ENCODE results near the gene PRKAG2.
A peak's percentile ranks its signal among the peaks of the same experiment; 100 is the strongest.

PRKAG2 gene

GRCh38 chr7:151781161-151781845, 95.6 kb downstream of the PRKAG2 start:
- no peak for DNase-seq

DNA sequence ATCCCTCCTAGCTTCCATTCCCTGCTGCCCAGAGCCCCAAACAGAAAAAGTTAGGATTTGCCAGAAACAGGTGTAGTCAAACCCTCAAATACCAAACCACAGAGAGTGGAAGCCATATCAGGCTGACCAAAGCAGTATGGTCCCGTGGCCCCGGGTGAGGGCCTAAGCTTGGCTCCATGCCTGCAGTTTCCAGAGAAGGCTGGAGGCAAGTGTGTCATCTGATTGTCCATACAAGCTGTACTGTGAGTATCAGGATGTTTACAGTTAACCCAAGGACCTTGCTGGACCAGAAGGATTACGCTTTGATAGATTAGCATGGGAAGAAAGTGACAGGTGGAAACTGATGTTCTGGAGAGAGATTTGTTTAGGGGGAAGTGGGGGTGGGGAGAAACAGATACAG, 96.3 kb downstream of the PRKAG2 start:
- no peak for DNase-seq

DNA sequence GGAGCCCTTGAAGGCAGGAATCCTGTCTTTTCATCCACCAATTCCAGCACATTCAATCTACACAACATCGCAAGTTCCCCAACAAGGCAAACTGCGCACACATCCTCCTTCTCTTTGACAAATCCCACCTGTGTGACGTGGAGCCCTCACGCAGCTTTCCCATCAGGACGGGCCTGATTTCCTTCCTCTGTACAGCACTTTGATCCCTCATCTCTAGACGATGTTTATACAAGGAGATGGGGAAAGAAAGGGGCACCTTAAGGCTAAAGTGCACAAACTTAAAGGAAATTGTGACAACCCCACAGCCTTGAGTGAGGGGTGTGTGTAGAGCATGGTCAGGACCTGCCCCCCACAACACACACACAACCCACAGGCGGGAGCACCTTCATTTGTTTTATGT, 97.2 kb downstream of the PRKAG2 start:
- DNase-seq, result no peak

GRCh38 chr7:151779255-151779654, 97.7 kb downstream of the PRKAG2 start:
- no peak for DNase-seq

- no peak for DNase-seq
These were observed 98.8 kb downstream of the PRKAG2 start for GRCh38 chr7:151777908-151778670.

GRCh38 chr7:151777495-151777880, 99.4 kb downstream of the PRKAG2 start:
- DNase-seq, result no peak

- DNase-seq, result no peak
These were observed 99.9 kb downstream of the PRKAG2 start for GRCh38 chr7:151776876-151777494.

DNA sequence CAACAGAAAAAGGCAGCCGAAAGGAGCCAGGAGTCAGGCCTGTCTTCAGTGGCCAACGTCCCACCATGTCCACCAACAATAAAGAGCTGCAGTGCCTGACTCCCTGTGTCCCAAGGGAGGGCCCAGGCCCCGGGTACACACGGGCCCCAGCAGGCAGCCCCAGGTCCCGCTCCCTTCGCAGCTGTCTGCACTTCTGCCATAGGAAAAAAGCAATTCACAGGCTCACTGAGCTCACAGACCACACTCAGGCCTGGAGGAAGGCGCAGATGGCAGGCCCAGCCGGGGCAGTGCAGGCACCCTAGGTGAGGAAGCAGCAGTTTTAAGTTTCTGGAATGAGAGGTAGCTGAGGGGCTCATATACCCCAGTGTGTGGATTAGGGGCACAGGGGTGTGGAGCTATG, 100.5 kb downstream of the PRKAG2 start:
- no peak for DNase-seq

DNA sequence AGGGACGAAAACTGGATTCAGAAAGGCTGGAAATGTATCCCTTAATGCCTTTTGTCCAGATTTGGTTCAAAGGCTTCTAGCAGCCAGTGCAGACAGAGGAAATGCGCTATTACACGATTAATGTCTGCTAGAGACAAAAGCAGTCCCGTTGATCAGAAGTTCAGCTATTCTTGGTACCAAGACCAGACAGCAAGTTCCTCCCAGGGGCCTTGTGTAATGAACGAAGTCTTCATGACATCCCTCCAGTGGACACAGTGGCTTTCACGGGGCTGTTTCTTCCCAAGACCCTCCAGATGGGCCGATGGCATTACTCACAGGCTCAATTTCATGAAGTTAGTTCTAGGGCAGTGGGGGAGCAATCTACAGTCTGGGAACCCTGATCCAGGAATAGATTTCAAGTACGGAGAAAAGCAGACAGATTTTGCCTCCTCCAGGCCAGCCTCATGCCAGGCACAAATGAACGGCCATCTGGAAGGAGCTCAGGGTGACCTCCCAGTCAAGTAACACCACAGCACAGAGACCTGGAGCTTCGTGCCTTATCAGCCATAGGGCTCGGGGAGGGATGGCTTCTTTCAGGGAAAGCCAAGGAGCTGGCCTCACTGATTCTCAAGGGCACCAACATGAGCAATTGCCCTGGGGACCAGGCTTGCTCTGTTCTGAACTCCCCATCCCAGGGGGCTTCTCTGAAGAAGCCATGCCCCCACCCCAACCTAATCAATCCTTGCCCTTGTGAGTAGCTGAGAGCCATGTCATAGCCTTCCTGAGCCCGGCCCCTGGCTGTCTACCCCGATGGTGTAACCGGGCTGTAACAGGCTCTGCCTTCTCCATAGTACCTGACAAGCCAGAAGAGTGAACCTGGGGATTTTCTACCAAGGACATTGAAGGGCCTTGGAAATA, 101.1 kb downstream of the PRKAG2 start:
- no peak for DNase-seq

DNA sequence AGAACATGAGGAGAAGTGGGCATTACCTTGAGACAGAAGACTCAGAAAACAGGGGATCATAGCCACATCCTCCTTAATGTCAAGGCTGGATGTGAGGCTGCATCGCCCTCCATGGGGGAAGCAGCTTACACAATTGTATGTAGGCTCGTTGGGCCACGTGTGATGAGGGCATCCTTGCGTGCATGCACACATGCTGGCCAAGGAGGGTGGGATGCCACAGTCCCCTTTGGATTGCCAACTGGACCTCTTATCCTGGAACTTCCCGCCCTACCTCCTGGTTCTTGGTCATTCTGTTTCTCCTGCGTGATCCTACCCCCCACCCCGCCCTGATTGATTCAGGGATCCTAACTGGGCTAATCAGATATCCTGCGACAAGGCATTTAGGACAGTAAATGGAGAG, 102.0 kb downstream of the PRKAG2 start:
- DNase-seq, result no peak

DNA sequence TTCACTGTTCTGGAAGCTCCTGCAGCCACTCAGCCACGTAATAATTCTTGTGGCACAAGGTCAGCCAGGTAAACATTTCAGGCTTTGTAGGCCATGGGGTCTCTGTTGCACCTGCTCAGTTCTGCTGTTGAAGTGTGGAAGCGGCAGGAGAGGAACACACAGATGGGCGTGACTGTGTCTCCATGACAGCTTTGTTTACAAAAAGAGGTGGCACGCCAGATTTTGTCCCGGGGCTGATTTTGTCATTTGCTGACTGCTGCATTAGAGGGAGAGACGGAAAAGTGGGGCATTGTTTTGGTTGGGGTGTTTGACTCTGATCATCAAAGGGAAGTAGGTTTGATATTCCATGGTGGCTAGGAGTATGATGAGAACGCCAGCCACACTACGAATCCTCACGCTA, 103.1 kb downstream of the PRKAG2 start:
- no peak for DNase-seq

GRCh38 chr7:151770232-151770631, 106.7 kb downstream of the PRKAG2 start:
- no peak for DNase-seq

GRCh38 chr7:151769188-151769821, 107.6 kb downstream of the PRKAG2 start:
- no peak for DNase-seq

- DNase-seq, result no peak
These were observed 108.1 kb downstream of the PRKAG2 start for GRCh38 chr7:151768805-151769187.

DNA sequence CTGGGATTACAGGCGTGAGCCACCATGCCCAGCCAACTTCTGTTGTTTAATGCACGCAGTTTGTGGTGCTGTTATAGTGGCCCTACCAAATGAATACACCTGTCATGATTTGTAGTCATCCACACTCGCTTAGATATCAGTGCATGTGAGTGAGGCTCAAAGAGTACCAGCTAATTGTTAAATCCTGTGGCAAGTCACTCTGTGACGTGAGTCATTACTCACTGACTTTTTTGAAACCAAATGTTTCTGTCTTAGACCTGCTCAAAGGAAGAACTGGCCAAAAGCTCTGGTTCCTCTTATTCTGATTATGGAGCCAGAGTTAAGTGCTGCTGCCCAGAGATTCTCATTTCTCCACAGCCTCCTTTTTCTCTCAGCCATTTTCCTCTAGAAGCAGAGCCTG, 109.4 kb downstream of the PRKAG2 start:
- DNase-seq, result no peak

GRCh38 chr7:151764056-151764920, 112.6 kb downstream of the PRKAG2 start:
- no peak for DNase-seq

DNA sequence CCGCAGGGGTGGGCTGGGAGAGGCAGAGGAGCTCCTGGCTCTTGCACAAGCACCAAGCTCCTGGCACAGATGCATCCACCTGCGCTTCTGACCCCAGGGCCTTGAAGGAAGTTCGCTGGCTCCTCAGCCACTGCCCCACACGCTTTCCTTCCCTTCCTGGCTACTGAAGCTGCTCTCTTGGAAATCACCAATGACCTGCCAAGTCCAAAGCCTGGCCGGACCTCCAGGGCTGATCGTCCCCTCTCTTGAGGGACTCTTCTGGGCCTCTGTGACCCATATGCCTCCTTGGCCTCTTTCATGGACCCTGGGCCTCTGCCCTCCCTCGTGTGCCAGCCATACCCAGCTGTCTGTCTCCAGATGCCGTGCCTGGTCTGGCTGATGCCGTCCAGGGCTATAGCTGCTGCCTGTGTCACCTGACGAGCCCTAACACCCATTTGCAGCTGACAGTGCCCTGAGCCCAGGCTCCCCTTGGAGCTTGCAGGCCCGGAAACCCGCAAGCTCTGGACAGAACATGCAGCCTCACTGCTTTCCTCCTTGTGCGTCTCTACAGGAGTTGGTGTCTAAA, 113.4 kb downstream of the PRKAG2 start:
- DNase-seq, result no peak

DNA sequence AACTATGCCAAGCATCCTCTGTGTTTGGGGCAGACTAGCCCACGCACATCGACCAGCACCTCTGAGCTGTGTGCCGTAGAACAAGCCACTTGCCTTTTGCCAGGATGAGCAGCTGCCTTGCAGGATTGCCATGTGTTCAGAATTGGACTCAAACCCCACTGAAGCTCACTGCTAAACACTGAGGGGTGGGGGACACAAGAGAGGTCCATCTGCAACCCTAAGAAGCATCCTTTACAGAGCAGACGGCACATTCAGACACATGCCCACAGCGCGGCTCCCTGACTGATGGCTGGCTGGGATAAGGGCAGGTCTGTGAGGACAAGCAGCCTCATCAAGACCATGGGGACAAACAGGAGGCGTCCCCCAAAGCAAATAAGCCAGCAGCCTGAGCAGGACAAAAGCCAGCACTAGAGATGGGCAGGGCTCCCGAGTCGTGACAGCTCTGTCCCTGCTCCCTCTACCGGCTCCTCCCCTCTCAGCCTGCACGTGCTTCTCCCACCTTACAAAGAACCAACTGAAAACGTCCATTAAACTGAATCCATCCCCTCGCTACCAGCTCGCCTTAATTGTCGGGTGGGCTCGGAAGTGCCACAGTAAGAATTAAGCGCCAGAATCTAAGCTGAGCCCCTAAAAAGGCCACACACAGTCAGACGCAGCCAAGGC, 114.2 kb downstream of the PRKAG2 start:
- DNase-seq, result no peak

DNA sequence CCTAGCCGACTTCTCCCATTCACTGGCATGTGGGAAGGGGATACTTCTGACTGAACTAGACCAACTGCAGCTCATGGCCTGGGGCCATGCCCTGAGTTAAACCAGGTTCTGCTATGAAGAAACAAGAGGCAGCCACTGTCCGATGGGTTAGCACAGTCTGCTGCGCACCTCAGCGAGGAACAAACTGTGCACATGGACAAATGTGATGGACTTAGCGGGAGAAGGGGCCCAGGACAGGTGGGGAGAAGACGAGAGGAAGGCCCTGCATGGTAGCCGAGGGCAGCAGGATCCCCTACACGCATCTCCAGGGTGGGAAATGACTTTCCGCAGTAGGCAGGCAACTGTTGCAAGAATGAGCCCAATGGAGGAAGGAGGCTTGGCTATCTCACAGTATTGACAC, 115.0 kb downstream of the PRKAG2 start:
- no peak for DNase-seq

- peak in 1 of 2 experiments; percentile 5 for DNase-seq
These were observed 115.7 kb downstream of the PRKAG2 start for GRCh38 chr7:151761231-151761630.

GRCh38 chr7:151759591-151760042, 117.3 kb downstream of the PRKAG2 start:
- DNase-seq, result peak; percentile 44 to 64
